ENCODE measurements around the gene TIMP2.
A peak's percentile ranks its signal among the peaks of the same experiment; 100 is the strongest.
"Not testable (repeated sequence)": the region's sequence is repeated elsewhere in the genome, so short reads cannot be mapped to it uniquely, and the experiment has no call there.

Gene TIMP2

DNA sequence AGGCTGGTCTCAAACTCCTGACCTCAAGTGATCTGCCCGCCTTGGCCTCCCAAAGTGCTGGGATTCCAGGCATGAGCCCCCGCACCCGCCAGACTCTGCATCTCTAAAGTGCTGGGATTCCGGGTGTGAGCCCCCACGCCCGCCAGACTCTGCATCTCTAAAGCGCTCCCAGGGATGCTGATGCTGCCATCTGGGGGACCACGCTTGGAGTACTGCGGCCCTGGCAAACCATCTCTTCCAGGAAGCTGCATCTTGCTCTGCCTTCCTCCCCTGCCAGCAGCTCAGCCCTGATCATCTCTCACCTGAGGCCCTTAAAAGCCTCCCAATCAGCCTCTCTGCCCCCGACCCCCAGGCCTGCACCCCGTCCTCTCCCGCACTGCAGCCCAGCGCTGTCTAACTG, 26.2 kb downstream of the TIMP2 start:
- Mint-ChIP-seq H3K27ac (no peak overlapping the region), H3K36me3 (no peaks in the 10 kb centered on the region), H3K4me3 (no peak overlapping the region), H3K4me1 (no peaks in the 10 kb centered on the region), H3K27me3 (peaks cover 38% of the 10 kb centered on the region), H3K9me3 (no peaks in the 10 kb centered on the region)
- DNase-seq: no peak
- CTCF ChIA-PET: no interaction called here

DNA sequence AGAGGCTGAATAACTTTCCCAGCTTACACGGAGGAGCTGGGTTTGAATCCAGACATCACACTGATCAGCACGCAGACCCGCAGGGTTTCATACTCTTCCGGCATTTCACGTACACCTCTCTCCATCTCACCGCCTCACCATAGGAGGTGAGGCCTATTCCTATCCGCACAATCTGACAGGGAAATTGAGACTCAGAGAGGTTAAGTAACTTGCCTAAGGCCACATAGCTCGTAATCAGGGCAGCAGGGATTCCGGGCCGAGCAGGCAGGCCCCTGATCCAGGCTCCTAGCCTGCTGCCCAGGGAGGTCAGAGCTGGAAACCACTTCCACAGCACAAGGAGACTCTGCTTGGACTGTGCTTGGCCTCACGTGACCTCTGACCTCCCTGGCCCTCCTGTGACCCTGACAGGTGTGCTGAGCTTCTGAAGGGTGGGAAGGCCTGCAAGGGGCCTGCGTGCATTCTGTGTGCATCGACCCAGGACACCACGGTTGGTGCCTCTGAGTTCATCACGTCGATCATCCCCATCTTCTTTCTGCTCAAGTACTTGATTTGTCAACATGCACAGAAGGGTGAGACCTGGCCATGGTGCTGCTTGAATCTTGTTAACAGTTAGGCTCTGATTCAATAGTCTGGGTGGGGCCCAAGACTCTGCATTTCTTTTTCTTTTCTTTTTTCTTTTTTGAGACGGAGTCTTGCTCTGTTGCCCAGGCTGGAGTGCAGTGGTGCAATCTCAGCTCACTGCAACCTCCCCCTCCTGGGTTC, 26.9 kb downstream of the TIMP2 start:
- Mint-ChIP-seq H3K9me3 (no peaks in the 10 kb centered on the region), H3K27ac (no peak overlapping the region), H3K4me1 (no peaks in the 10 kb centered on the region), H3K27me3 (peaks cover 33% of the 10 kb centered on the region), H3K4me3 (no peak overlapping the region), H3K36me3 (no peaks in the 10 kb centered on the region)
- CTCF ChIA-PET: interaction anchor here (0.8 kb wide), 1 partner anchor 13 kb away, joined by 3 read pairs; no protein-coding TSS in a partner anchor
- DNase-seq: no peak

DNA sequence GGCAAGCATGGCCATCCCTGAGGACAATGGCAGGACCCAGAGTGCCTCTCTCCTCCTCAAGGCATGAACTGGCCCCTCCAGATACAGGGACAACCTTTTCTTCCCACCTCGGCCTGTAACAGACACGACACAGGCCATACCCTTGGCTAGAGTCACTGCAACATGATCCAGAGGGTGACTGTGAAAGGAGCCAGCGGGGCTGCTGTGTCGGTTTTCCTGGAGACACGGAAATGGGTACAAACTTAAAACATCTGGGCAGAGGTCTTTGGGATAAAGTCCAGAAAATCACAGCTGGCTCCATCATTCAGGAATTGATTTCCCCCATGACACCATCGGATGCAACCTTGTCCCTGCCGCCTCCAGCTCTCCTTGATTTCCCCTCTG, 27.5 kb downstream of the TIMP2 start:
- no peak for DNase-seq
- CTCF ChIA-PET: interaction anchor here (0.8 kb wide), 1 partner anchor 12 kb away, joined by 3 read pairs; no protein-coding TSS in a partner anchor
- Mint-ChIP-seq H3K27me3 (peaks cover 33% of the 10 kb centered on the region), H3K36me3 (no peaks in the 10 kb centered on the region), H3K4me3 (no peak overlapping the region), H3K27ac (no peak overlapping the region), H3K4me1 (no peaks in the 10 kb centered on the region), H3K9me3 (no peaks in the 10 kb centered on the region)

GRCh38 chr17:78896834-78897663, 28.1 kb downstream of the TIMP2 start:
- Mint-ChIP-seq H3K4me3 (no peak overlapping the region), H3K27me3 (peaks cover 32% of the 10 kb centered on the region), H3K36me3 (no peaks in the 10 kb centered on the region), H3K4me1 (peaks cover under 1% of the 10 kb centered on the region), H3K9me3 (no peaks in the 10 kb centered on the region), H3K27ac (no peak overlapping the region)
- DNase-seq: no peak
- CTCF ChIA-PET: no interaction called here

GRCh38 chr17:78896091-78896833, 28.9 kb downstream of the TIMP2 start:
- CTCF ChIA-PET: interaction anchor here (1.5 kb wide), 1 partner anchor 30 kb away, joined by 6 read pairs; no protein-coding TSS in a partner anchor
- H3K4me1 Mint-ChIP-seq: peaks cover 9% of the 10 kb centered on the region

DNA sequence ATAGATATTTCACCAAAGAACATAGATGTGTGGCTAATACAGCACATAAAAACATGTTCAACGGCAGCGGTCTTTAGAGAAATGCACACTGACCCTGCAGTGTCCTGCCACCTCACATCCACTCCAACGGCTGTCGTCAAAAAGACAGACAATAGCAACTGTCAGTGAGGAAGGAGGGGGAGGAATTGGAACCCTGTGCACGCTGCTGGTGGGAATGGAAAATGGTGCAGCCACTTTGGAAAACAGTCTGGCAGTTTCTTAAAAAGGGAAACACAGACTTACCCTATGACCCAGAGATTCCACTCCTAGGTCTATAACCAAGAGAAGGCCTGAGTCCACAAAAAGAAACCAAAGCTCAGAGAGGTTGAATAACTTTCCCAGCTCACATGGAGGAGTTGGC, 29.9 kb downstream of the TIMP2 start:
- Mint-ChIP-seq H3K27me3 (peaks cover 43% of the 10 kb centered on the region), H3K4me3 (no peak overlapping the region), H3K36me3 (no peaks in the 10 kb centered on the region), H3K9me3 (no peaks in the 10 kb centered on the region), H3K4me1 (peaks cover 18% of the 10 kb centered on the region), H3K27ac (no peak overlapping the region)
- DNase-seq: no peak
- CTCF ChIA-PET: interaction anchor here (1.5 kb wide), 1 partner anchor 29 kb away, joined by 6 read pairs; no protein-coding TSS in a partner anchor

More at GRCh38 chr17:78896091-78896833, 28.9 kb downstream of the TIMP2 start:
- no peak for DNase-seq
- no peak overlapping the region for H3K27ac Mint-ChIP-seq
- peaks cover 37% of the 10 kb centered on the region for H3K27me3 Mint-ChIP-seq
- no peaks in the 10 kb centered on the region for H3K36me3 Mint-ChIP-seq
- no peaks in the 10 kb centered on the region for H3K9me3 Mint-ChIP-seq
- no peak overlapping the region for H3K4me3 Mint-ChIP-seq

- H3K4me1 Mint-ChIP-seq: peaks cover 32% of the 10 kb centered on the region
- DNase-seq: no peak
- no peaks in the 10 kb centered on the region for H3K36me3 Mint-ChIP-seq
- no peaks in the 10 kb centered on the region for H3K9me3 Mint-ChIP-seq
- H3K27me3 Mint-ChIP-seq: peaks cover 42% of the 10 kb centered on the region
- no peak overlapping the region for H3K27ac Mint-ChIP-seq
- H3K4me3 Mint-ChIP-seq: no peak overlapping the region
- CTCF ChIA-PET: no interaction called here
Measured at GRCh38 chr17:78893684-78894083, 31.5 kb downstream of the TIMP2 start.

DNA sequence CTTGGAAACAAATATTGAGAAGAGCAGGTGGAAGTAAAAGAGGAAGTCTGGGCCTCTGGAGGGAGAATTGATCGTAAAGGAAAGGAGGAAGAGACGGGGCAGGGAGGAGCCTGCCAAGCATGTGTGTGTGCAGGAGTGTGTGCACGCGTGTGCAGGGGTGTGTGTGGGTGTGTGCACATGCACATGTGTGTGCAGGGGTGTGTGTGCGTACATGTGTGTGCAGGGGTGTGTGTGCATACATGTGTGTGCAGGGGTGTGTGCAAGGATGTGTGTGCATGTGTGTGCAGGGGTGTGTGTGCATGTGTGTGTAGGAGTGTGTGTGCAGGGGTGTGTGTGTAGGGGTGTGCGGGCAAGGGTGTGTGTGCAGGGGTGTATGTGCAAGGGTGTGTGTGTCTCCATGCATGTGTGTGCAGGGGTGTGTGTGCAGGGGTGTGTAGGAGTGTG, 32.2 kb downstream of the TIMP2 start:
- H3K36me3 Mint-ChIP-seq: no peaks in the 10 kb centered on the region

DNA sequence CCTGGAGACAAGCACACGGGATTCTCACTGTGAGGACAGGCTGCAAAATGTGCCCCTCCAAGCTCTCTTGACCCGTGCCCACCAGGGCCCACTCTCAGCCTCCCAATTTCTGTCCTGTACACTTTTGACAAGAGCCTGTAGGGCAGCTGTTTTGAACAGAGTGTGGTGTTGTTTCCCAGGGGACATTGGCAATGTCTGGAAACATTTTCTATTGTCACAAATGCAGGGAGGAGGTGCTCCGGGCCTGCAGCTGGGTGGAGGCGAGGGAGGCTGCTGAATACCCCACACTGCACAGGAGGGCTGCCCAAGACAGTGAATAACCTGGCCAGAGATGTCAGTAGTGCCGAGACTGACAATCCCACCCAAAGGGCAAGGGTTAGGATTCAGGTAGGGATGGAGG, 32.7 kb downstream of the TIMP2 start:
- CTCF ChIA-PET: no interaction called here
- no peaks in the 10 kb centered on the region for H3K9me3 Mint-ChIP-seq
- no peak for DNase-seq
- H3K36me3 Mint-ChIP-seq: no peaks in the 10 kb centered on the region
- H3K4me3 Mint-ChIP-seq: no peak overlapping the region
- peaks cover 49% of the 10 kb centered on the region for H3K27me3 Mint-ChIP-seq
- H3K4me1 Mint-ChIP-seq: peaks cover 35% of the 10 kb centered on the region
- H3K27ac Mint-ChIP-seq: no peak overlapping the region

More for the DNA sequence above, 32.2 kb downstream of the TIMP2 start:
- no peak overlapping the region for H3K27ac Mint-ChIP-seq
- H3K4me3 Mint-ChIP-seq: no peak overlapping the region
- H3K4me1 Mint-ChIP-seq: peaks cover 35% of the 10 kb centered on the region
- peaks cover 45% of the 10 kb centered on the region for H3K27me3 Mint-ChIP-seq
- H3K9me3 Mint-ChIP-seq: no peaks in the 10 kb centered on the region
- CTCF ChIA-PET: no interaction called here
- no peak for DNase-seq

DNA sequence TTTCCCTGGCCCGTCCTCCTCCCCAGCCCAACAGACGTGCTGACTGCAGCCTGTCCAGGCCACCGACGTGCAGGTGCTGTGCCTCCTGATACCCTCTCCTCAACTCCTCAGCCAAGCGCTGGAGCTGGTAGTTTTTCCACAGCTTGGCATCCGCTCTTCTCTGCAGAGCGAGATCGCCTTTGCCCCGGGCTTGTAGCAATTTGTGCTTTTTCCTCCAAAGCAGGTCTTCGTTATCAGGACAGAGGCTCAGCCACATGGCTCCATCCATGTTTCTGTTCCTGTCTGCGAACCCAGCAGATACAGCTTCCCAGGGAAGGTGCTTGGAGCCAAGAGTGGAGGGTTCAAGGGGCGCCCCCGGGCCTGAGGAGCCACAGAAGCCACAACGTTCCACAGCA, 33.1 kb downstream of the TIMP2 start:
- Mint-ChIP-seq H3K4me3 (no peak overlapping the region), H3K27ac (no peak overlapping the region), H3K4me1 (peaks cover 35% of the 10 kb centered on the region), H3K9me3 (no peaks in the 10 kb centered on the region), H3K27me3 (peaks cover 51% of the 10 kb centered on the region), H3K36me3 (no peaks in the 10 kb centered on the region)
- DNase-seq: no peak
- CTCF ChIA-PET: interaction anchor here (1.9 kb wide), 1 partner anchor 26 kb away, joined by 7 read pairs; no protein-coding TSS in a partner anchor

GRCh38 chr17:78891406-78892061, 33.7 kb downstream of the TIMP2 start:
- Mint-ChIP-seq H3K4me3 (no peak overlapping the region), H3K27me3 (peaks cover 56% of the 10 kb centered on the region), H3K9me3 (no peaks in the 10 kb centered on the region), H3K27ac (peak overlapping the region; percentile 86), H3K36me3 (no peaks in the 10 kb centered on the region), H3K4me1 (peaks cover 36% of the 10 kb centered on the region)
- CTCF ChIA-PET: interaction anchor here (0.9 to 1.9 kb wide), 2 partner anchors 14 to 26 kb away, joined by 3 to 7 read pairs; no protein-coding TSS in a partner anchor
- no peak for DNase-seq

DNA sequence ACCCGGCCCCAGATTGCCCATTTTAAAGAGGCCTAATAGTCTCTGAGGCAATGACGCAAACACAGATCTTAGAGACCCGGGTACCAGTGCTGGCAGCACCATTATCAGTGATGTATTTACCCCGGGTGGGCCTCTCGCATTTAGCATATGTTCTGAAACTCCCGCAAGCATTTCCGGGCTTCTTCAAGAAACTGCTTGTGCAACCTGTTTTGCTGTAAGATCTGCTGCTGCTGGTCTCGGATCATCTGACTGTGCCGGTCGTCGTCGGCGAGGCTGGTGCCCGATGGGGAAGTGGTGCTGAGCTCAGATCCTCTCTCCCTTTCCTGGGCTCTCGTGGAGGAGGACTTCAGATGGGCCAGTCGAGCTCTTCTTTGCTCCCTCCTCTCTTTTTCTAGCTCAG, 34.7 kb downstream of the TIMP2 start:
- H3K4me3 Mint-ChIP-seq: no peak overlapping the region
- CTCF ChIA-PET: interaction anchor here (1.9 kb wide), 1 partner anchor 25 kb away, joined by 7 read pairs; no protein-coding TSS in a partner anchor
- peaks cover 38% of the 10 kb centered on the region for H3K4me1 Mint-ChIP-seq
- peak overlapping the region; percentile 86 for H3K27ac Mint-ChIP-seq
- DNase-seq: peak; percentile 79
- peaks cover 56% of the 10 kb centered on the region for H3K27me3 Mint-ChIP-seq
- no peaks in the 10 kb centered on the region for H3K36me3 Mint-ChIP-seq
- H3K9me3 Mint-ChIP-seq: no peaks in the 10 kb centered on the region

DNA sequence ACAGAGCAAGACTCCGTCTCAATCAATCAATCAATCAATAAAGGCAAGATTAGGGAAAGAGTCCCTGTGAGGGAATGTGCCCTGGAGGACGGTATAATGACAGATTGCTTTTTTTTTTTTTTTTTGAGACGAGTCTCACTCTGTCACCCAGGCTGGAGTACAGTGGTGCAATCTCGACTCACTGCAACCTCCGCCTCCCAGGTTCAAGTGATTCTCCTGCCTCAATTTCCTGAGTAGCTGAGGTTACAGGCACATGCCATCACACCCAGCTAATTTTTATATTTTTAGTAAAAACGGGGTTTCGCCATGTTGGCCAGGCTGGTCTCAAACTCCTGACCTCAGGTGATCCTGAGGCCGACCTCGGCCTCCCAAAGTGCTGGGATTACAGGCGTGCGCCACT, 35.1 kb downstream of the TIMP2 start:
- Mint-ChIP-seq H3K4me1 (peaks cover 38% of the 10 kb centered on the region), H3K27me3 (peaks cover 59% of the 10 kb centered on the region), H3K27ac (peak overlapping the region; percentile 86)
- H3K36me3 Mint-ChIP-seq, H3K4me3 Mint-ChIP-seq, DNase-seq, H3K9me3 Mint-ChIP-seq: not testable (repeated sequence)
- CTCF ChIA-PET: interaction anchor here (1.9 kb wide), 1 partner anchor 24 kb away, joined by 7 read pairs; no protein-coding TSS in a partner anchor

Measured in activated naive CD4-positive, alpha-beta T cell treated with anti-CD3 and anti-CD28 coated beads, Interleukin-2, amount 10 ng/mL, durations not matched to agents 7 days and 5 days (primary cell).